Measurements from ENCODE around the gene NGEF.
"Not testable (repeated sequence)": the region's sequence is repeated elsewhere in the genome, so short reads cannot be mapped to it uniquely, and the experiment has no call there.

The NGEF gene

GRCh38 chr2:233013027-233013461 lies at the start of gene NGEF:
Gene NGEF (minus strand): TSS chr2:233013256. CDS start chr2:232974890, 38,366 bp downstream.
- no peak for DNase-seq

GRCh38 chr2:233062451-233062850 lies 49.4 kb upstream of the NGEF start:
- DNase-seq = no peak

- DNase-seq = no peak
Observed at GRCh38 chr2:233061591-233062450, 48.8 kb upstream of the NGEF start.

- no peak for DNase-seq
Observed at GRCh38 chr2:233060980-233061590, 48.0 kb upstream of the NGEF start.

GRCh38 chr2:233060501-233060979 lies 47.5 kb upstream of the NGEF start:
- no peak for DNase-seq

GRCh38 chr2:233059797-233060500 lies 46.9 kb upstream of the NGEF start, which contains the start of gene INPP5D:
Gene INPP5D (plus strand): TSS chr2:233060342. CDS start chr2:233060479, 137 bp downstream.
- peak; percentile 56 for DNase-seq

- DNase-seq = no peak
Observed at GRCh38 chr2:233059547-233059796, 46.4 kb upstream of the NGEF start.

- DNase-seq = no peak
Observed at GRCh38 chr2:233058717-233059546, 45.9 kb upstream of the NGEF start.

- DNase-seq = no peak
Observed at GRCh38 chr2:233056961-233057605, 44.0 kb upstream of the NGEF start.

GRCh38 chr2:233055362-233055761 lies 42.3 kb upstream of the NGEF start:
- no peak for DNase-seq

GRCh38 chr2:233053928-233054784 lies 41.1 kb upstream of the NGEF start:
- DNase-seq = peak; percentile 67

GRCh38 chr2:233052517-233052916 lies 39.5 kb upstream of the NGEF start:
- DNase-seq = not testable (repeated sequence)

- DNase-seq = no peak
Observed at GRCh38 chr2:233051241-233052149, 38.4 kb upstream of the NGEF start.

GRCh38 chr2:233049194-233049761 lies 36.2 kb upstream of the NGEF start:
- DNase-seq = no peak

- DNase-seq = no peak
Observed at GRCh38 chr2:233048569-233049193, 35.6 kb upstream of the NGEF start.

- no peak for DNase-seq
Observed at GRCh38 chr2:233047667-233048066, 34.6 kb upstream of the NGEF start.

- no peak for DNase-seq
Observed at GRCh38 chr2:233047206-233047605, 34.1 kb upstream of the NGEF start.

GRCh38 chr2:233044974-233045605 lies 32.0 kb upstream of the NGEF start:
- no peak for DNase-seq

- no peak for DNase-seq
Observed at GRCh38 chr2:233042549-233042948, 29.5 kb upstream of the NGEF start.

Measured in activated T-cell treated with anti-CD3 and anti-CD28 coated beads for 4 hours (primary cell).